Keratinocyte (primary cell): ENCODE results near the gene NKX6-1.

Experiments
- EZH2 ChIP-seq: IDR thresholded peaks from one replicate; pipeline ENCODE4 v1.6.1; 2012; ENCODE audit warnings: inconsistent platforms, mild to moderate bottlenecking, low read length, moderate library complexity
- TF ChIP-seq, protein P1 (sequence below), 3 experiments: IDR thresholded peaks in 1 of 3; conservative IDR thresholded peaks in 1 of 3; optimal IDR thresholded peaks in 1 of 3; 2 replicates in 2 of 3; 3 replicates in 1 of 3; pipeline versions ENCODE3 to v1.5.1; 2011; ENCODE audit warnings: low read length in 3 of 3, mild to moderate bottlenecking in 3 of 3, moderate library complexity in 2 of 3, control low read depth in 1 of 3, inconsistent platforms in 1 of 3; ENCODE audit not compliant: insufficient read depth in 2 of 3; ENCODE audit errors: extremely low read depth in 1 of 3

GRCh38 chr4:84498935-84499623, at the start of gene NKX6-1:
- TF ChIP-seq, protein P1, sequence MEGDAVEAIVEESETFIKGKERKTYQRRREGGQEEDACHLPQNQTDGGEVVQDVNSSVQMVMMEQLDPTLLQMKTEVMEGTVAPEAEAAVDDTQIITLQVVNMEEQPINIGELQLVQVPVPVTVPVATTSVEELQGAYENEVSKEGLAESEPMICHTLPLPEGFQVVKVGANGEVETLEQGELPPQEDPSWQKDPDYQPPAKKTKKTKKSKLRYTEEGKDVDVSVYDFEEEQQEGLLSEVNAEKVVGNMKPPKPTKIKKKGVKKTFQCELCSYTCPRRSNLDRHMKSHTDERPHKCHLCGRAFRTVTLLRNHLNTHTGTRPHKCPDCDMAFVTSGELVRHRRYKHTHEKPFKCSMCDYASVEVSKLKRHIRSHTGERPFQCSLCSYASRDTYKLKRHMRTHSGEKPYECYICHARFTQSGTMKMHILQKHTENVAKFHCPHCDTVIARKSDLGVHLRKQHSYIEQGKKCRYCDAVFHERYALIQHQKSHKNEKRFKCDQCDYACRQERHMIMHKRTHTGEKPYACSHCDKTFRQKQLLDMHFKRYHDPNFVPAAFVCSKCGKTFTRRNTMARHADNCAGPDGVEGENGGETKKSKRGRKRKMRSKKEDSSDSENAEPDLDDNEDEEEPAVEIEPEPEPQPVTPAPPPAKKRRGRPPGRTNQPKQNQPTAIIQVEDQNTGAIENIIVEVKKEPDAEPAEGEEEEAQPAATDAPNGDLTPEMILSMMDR (optimal IDR thresholded peaks at IDR 0.05 in 1 of 3, IDR thresholded peaks at IDR 0.05 in 1 of 3, conservative IDR thresholded peaks at IDR 0.05 in 1 of 3; ENCODE audit: extremely low read depth in 1 of 3, insufficient read depth in 2 of 3, low read length in 3 of 3), result no peak
- TF ChIP-seq EZH2, result no peak
